ENCODE results near the gene PGF.

PGF gene

GRCh38 chr14:74954947-74955228, 509 bp downstream of the PGF start:
- DNase-seq = no peak

- no peak for DNase-seq
Observed at GRCh38 chr14:74954232-74954946, 1.0 kb downstream of the PGF start.

GRCh38 chr14:74953686-74954085, 1.7 kb downstream of the PGF start:
- DNase-seq = no peak

- no peak for DNase-seq
Observed at GRCh38 chr14:74952697-74953484, 2.5 kb downstream of the PGF start.

- DNase-seq = no peak
Observed at GRCh38 chr14:74952180-74952665, 3.2 kb downstream of the PGF start.

GRCh38 chr14:74951443-74952179, 3.8 kb downstream of the PGF start:
- no peak for DNase-seq

- DNase-seq = no peak
Observed at GRCh38 chr14:74950795-74951442, 4.5 kb downstream of the PGF start.

GRCh38 chr14:74949859-74950573, 5.4 kb downstream of the PGF start:
- no peak for DNase-seq

- DNase-seq = no peak
Observed at GRCh38 chr14:74949191-74949601, 6.2 kb downstream of the PGF start.

- DNase-seq = no peak
Observed at GRCh38 chr14:74948228-74949175, 6.9 kb downstream of the PGF start.

- no peak for DNase-seq
Observed at GRCh38 chr14:74947353-74948227, 7.8 kb downstream of the PGF start.

- no peak for DNase-seq
Observed at GRCh38 chr14:74946659-74947281, 8.6 kb downstream of the PGF start.

- DNase-seq = no peak
Observed at GRCh38 chr14:74945852-74946658, 9.3 kb downstream of the PGF start.

- DNase-seq = no peak
Observed at GRCh38 chr14:74945261-74945851, 10.0 kb downstream of the PGF start.

GRCh38 chr14:74942608-74943007, 12.8 kb downstream of the PGF start:
- no peak for DNase-seq

GRCh38 chr14:74942181-74942580, 13.2 kb downstream of the PGF start:
- DNase-seq = no peak

GRCh38 chr14:74941676-74942097, 13.7 kb downstream of the PGF start:
- DNase-seq = no peak

GRCh38 chr14:74940956-74941565, 14.3 kb downstream of the PGF start:
- no peak for DNase-seq
